HG03354 (cell line): ENCODE data around the gene PLXND1.

Source experiments
- ATAC-seq: cut with Tn5 transposase; IDR thresholded peaks from one replicate; pipeline ENCODE4 v1.9.1; 2021; ENCODE audit warnings: mild to moderate bottlenecking; ENCODE audit not compliant: unreplicated experiment, poor library complexity, severe bottlenecking

Gene PLXND1

GRCh38 chr3:129632056-129632455 lies 25.6 kb upstream of the PLXND1 start:
- no peak for ATAC-seq

DNA sequence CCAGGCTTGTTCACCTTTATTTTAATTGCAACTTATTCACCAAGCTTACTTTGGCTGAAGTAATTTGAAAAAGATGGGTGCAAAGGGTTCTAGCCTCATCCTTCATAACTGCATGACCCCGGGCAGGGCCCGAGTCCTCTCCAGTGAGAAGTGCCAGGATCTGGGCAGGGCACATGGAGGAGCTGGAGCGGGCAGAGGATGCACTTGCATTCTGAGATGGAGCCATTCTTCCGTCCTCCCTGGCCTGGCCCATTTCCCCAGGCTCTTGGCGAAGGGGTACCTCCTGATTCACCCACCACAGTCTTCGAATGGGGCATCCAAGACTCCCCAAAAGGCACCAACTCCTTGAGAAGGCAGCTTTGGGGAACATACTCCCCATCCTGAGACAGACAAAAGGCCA lies 22.5 kb upstream of the PLXND1 start:
- ATAC-seq = no peak

DNA sequence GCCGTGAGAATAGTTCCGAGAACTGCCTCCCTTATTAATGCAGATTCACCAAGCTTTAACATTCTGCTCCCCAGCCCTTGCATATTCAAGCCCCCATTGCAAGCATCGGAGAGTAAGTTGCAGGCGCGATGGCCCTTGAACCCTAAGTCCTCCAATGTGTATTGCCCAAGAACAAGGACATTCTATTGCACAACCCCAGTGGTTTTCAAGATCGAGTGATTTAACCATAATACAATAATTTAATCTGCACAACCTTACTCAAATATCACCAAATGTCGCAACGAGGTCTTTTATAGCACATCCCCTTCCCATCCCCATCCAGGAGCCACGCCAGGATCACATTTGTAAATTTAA lies 21.7 kb upstream of the PLXND1 start:
- no peak for ATAC-seq

DNA sequence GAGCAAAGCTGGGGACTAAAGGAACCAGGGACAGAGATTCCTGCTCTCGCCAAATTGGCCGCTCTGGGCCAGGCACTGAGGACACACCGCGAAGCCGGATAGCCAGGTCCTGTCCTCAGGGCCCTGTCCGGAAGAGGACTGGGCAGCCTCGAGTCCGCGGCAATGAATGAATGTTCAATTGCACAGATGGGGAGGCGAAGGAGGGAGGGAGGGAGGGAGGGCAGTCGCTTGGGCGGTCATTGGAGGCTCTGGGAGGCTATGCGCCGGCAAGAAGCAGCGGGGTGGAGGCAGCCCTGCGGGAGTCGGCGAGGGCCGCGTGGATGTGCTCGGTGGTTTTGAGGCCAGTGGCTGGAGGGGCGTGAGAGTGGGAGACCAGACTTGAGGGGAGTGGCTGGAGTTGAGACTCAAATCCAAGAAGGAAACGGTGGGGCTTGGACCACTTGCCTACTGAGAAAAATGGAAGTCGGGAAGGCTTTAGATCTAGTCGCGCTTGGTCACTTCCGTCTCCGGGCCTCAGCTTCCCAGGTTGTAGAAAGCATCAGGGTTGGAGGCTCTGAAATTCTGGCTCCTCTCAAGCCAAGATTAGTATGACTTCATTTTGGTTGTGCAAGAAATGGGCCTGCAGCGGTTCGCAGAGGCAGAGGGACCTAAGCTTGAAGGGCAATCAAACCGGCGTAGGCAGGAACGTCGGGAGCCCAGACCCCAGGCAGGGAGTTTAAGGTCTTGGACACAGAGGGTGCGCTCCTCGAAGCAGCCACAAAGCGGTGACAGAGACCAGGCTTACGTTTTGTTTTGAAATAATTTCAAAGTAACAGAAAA lies 21.1 kb upstream of the PLXND1 start:
- peak; percentile 58 for ATAC-seq

DNA sequence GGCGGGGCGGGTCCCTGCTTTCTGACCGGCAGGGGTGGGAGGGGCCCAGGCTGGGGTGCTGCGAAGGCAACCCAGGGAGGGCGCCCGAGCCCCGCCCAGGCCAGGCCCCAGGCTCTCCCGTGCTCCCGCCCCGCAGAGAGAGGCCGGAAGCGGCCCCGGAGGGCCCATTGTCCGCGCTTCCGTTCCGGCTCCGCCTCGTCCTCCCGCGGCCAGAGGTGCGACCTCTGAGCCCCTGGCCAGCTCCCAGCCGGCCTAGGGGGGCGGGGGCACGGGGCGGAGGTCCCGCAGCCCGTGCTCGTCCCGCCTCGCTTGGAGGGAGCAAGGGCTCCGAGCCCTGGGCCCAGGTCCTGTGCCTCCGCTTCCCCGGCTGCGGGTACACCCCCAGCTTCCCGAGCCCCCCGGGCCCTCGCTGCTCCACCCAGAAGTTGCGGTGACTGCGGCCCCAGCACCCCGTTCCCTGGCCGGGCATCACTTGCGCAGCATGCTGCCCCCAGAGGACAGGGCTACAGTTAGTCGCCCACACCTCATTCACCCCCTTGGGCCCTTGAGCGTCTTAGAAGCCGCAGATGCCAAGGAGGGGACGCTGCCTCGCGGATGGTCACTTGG lies 20.4 kb upstream of the PLXND1 start:
- ATAC-seq = peak; percentile 88

GRCh38 chr3:129625072-129625874 lies 18.8 kb upstream of the PLXND1 start:
- ATAC-seq = no peak

DNA sequence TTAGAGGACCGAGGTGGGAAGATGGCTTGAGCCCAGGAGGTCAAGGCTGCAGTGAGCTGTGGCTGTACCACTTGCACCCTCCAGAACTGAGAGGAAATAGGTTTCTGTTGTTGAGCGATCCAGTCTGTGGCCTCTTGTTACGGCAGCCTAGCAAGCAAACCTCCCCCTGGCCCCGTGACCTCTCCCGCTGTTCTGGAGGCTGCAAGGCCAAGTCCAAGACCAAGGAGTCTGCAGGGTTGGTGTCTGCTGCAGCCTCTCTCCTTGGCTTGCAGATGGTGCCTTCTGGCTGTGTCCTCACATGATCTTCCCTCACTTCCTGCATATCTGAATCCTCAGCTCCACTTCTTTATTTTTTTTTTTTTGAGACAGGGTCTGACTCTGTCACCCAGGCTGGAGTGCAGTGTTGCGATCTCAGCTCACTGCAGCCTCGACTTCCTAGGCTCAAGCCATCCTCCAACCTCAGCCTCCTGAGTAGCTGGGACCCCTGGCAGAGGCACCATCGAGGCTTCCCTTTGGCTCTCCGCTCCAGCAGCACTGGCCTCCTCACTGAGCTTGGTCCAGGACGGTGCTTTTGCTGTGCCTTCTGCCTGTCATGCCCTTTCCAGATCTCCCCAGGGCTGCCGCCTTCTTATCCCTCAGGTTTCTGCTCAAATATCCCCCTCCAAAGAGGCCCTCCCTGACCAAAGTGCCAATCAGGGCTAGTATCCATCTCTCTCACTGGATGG lies 18.0 kb upstream of the PLXND1 start:
- ATAC-seq = no peak

- ATAC-seq = no peak
Measured at GRCh38 chr3:129623447-129624118, 17.1 kb upstream of the PLXND1 start.

DNA sequence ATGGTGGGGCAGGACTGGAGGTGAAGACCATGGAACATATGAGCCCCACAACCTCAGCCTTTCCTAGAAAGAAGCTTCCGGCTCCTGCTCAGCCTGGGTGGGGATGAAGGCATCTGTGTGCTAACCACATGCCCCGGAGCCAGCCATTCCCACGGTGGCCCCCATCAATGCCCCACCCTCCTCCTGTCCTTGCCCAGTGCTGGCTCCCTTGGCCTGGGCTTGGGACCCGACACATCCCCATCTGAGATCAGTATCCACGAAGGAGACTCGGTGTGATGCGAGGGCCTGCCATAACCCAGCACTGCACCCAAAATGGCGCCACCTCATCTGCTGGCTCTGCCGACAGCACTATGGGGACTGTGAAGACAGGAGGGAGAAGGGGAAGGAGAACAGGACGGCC lies 16.5 kb upstream of the PLXND1 start:
- ATAC-seq = no peak

GRCh38 chr3:129622226-129622874 lies 15.9 kb upstream of the PLXND1 start:
- ATAC-seq = no peak

DNA sequence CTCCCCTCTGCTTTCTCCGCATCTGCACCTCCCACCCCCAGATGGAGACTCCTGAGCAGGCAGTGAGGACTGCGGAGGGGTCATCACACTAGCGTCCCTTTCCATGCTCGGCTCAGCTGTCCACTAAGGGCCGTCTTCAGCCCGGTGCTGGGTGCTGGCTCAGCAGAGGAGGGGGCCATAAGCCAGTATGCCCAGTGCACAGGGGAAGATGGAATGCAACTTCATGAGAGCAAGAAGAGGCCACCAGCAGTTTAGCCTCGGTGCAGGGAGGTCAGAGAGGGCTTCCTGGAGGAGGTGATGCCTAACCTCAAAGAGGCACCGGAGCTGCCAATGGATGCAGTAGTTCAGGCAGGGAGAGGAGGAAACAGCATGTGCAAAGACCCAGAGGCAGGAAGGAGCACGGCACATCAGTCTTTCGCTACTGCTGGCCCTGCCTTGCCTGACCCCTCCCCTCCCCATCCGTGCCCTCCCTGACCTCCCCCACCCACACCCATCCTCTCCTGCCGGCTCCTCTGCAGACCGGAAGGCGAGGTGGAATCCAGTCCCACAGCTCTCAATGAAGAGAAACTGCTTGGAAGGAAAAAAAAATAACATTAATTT lies 15.2 kb upstream of the PLXND1 start:
- ATAC-seq = no peak

DNA sequence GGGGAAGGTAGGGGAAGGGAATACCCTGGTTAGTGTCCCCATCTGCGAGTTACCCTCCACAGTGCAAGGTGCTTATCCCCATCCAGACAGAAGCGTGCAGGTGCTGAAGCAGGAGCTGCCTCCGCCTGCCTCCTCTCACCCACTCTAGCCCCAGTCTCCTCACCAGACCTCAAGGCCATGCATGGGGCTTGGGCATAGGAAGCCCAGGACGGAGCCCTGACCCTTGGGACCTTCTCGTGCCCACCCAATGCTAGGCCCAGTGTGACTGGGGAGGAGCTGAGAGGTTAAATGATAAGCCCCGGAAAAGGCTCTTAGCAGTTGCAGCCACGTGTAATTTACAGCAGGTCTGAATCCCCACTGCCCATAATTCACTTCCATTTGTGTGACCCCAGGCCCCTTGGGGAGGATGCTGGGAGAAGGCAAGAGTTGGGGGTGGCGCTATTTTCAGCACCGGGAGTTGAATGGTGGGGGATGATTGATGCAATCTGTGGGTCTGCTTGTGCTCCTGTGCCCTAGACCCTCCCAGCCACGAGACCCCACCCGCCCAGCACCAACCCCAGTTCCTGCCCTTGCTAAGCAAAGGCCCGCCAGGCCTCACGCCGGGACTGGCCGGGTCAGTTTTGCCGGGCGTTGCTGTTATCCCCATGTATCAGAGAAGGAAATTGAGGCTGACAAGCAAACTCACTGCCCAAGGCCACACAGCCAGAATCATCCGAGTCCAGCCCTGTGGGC lies 14.5 kb upstream of the PLXND1 start:
- no peak for ATAC-seq

DNA sequence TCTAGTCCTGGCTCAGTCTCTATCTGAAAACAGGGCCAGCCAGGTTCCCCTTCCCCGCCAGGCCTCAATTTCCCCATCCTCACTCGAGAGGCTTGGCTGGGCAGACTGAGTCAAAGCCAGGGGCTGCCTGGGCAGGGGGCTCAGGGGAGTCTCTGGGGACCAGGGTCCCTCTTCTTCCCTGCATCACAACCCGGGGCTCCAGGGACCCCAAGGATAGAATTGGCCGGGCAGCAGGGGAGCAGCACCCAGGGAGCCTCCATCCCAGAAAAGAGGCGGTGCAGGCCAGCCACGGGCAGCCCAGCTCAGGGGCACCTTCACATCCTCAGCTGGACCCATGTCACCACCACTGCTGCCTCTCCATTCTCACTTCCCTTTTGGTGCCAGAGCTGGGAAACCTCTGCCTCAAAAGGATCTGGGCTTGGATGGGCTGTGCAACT lies 13.3 kb upstream of the PLXND1 start:
- ATAC-seq = no peak

DNA sequence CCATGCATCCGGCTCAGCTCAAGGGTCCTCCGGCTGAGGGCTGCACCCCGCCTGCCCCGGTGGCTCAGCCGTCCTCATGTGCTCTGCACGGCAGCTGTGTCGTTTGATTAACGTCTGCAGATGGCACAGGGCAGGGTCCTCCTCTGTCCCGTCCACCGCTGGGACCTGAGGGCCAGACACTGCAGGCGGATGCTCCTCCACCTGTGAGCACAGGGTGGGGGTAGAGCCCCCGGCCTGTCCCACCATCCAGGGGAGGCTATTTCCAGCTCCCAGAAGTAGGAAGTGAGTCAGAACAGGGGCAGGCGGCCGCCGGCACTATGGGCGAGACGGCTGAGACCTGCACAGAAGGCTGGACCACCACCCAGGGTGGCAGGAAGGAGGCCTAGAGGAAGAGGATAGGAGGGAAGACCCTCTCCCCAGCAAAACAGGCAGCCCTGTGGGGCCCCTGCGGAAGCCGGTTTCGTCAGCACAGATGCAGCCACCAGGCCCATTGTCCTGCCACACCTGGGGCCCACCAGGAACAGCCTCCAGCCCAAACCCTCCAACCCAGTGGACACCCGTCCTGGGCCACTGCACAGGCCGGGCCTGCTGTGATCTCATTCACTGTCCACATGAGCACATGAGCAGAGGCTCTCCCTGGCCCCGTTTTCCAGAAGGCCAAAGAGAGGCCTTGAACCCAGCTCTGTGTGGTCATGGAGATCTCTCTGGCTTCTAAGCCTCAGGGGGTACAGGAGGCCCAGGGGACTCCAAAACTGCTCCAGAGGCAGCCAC lies 12.6 kb upstream of the PLXND1 start:
- no peak for ATAC-seq

DNA sequence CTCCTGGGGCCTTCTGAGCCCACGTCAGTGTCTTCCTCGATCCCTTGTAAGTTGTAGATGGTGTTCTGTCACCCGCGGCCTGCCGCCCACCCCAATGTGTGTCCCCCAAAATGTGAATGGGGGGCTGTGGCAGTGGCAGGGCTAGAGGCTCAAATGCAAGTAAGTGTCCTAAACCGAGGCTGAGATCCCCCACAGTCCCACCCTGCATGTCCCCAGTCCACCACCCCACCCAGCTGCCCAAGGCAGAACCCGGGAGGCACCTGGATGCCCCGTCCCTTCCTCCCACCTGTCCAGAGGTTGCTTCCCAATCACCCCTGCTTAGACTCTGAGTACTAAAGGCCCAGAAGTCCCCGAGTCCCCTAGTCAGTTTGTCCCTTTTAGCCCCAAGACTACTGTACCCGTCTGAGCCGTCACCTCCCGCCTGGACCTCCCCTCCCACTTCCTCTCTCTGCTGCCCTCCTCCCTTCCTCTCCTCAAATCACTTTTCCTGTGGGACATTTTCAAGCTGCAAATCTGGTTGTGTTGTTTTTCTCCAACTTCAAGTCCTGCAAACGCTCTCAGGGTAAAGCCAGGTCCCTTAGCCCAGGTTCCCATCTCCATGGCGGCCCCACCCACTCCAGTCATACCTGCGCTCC lies 11.8 kb upstream of the PLXND1 start:
- no peak for ATAC-seq

- no peak for ATAC-seq
Measured at GRCh38 chr3:129617381-129618185, 11.1 kb upstream of the PLXND1 start.
